Caki2 (cell line): ENCODE results near the gene AVP. TPM values are rescaled to one million over a fixed set of nuclear protein-coding genes. Genes with fewer than 3 reads are reported as not detected.
"Not testable (repeated sequence)": the region's sequence is repeated elsewhere in the genome, so short reads cannot be mapped to it uniquely, and the experiment has no call there.

Source experiments
- DNase-seq: peaks from one replicate; pipeline ENCODE4 v3.0.0-alpha.2; 2015; ENCODE audit warnings: low read depth
- in situ Hi-C: cut with HindIII; loops from 2 replicates; pipeline ENCODE4 v1.10.0; 2016; ENCODE audit warnings: low sequenced_read_pairs, low pct_unique_long_range_greater_than_20kb, mixed read lengths
- total RNA-seq: library from RNA; depleted of rRNA; stranded (reverse); fragments of >200 nt; shearing (Covaris generic); gene quantifications from 2 replicates; pipeline ENCODE4 v1.2.3, GENCODE V29; 2014; ENCODE audit warnings: low replicate concordance

AVP gene
- total RNA-seq, 1 experiment from 2014 or later, result not detected

GRCh38 chr20:3070725-3071124, 13.8 kb downstream of the AVP start:
- in situ Hi-C loops, result no loop called here
- DNase-seq, result no peak

DNA sequence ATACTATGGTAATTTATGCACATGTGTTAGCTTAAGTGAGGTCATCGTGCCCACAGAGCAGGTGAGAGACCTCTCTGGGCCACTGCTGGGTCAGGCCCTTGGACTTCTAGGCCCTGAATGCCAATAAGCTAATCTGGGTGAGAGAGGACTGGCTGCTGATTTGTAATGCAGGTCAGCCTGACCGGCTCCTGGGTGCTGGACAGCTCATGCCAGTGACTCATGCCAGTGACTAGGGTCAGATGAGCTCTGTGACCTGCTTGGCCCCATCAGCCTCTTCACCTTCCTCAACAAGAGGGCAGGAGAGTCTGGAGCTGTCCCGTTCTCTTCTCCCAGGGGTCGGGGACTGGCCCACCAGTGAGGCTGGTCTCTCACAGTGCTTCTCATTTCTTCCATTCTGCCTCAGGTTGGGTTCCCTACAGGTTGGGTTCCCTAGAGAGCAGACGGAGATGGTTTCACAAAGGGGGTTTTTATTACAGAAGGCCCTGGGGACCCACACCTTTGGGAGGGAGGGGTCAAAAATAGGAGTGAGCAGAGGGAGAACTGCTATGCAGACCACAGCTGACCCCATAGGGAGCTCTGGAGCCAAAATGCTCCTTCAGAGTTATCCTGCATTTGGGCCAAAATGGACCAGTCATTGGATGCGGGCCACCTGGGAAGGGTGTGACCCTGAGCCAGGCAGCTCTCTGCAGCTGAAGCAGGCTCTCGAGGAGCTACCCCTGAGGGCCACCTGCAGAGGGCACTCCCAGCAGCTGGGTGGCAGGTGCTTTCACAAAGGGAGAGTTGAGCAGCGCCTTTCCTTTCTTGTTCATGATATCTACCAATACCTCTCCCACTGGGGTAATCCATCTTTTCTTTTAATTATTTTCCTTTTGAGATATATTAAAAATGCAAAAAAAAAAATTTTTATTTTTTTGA, 15.3 kb downstream of the AVP start:
- DNase-seq, result peak; percentile 70
- in situ Hi-C loops, result no loop called here

DNA sequence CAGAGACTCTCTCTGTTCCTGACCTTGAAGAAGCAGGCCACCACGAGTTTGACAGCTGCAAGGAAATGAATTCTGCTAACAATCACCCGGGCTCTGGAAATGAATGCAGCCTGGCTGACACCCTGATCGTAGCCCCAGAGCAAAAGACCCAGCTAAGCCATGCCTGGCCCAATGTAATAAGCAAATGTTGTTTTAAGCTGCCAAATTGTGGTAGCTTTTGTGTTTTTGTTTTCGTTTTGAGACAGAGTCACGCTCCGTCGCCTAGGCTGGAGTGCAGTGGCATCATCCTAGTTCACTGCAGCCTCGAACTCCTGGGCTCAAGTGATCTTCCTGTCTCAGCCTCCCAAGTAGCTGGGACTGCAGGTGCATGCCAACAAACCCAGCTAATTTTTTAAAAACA, 16.4 kb downstream of the AVP start:
- no peak for DNase-seq
- in situ Hi-C loops, result no loop called here

DNA sequence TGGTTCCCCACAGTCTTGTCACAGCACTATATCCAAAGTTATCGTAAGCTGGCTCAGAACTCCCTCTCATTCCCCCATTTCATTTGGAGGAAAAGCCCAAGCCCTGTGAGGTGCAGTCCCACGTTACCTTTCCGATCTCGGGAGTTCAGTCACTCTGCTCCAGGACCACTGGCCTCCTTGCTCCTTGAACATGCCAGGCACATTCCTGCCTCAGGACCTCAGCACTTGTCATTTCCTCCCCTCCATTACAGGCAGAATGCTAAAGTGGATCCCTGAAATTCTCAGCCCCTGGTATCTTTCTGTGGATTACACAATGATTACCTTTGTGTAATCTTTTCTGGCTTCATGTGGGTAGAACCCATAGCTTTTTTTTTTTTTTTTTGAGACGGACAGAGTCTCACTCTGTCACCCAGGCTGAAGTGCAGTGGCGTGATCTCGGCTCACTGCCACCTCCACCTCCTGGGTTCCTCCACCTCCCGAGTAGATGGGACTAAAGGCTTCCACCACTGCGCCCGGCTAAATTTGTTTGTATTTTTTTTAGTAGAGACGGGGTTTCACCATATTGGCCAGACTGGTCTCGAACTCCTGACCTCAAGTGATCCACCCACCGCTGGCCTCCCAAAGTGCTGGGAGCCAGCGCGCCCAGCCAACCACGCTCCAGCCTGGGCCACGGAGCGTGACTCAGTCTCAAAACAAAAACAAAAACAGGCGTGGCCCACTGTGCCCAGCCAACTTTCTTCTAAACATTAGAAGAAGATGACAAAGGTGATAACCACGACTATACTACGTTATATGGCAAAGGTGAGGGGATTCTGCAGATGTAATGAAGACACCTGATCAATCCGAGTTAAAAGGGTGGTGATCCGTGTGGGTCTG, 17.1 kb downstream of the AVP start:
- peak; percentile 84 for DNase-seq
- in situ Hi-C loops, result no loop called here

- in situ Hi-C loops, DNase-seq: not testable (repeated sequence)
Measured at GRCh38 chr20:3064119-3064518, 20.4 kb downstream of the AVP start.

GRCh38 chr20:3059489-3059888, 25.0 kb downstream of the AVP start:
- no peak for DNase-seq
- in situ Hi-C loops, result no loop called here

DNA sequence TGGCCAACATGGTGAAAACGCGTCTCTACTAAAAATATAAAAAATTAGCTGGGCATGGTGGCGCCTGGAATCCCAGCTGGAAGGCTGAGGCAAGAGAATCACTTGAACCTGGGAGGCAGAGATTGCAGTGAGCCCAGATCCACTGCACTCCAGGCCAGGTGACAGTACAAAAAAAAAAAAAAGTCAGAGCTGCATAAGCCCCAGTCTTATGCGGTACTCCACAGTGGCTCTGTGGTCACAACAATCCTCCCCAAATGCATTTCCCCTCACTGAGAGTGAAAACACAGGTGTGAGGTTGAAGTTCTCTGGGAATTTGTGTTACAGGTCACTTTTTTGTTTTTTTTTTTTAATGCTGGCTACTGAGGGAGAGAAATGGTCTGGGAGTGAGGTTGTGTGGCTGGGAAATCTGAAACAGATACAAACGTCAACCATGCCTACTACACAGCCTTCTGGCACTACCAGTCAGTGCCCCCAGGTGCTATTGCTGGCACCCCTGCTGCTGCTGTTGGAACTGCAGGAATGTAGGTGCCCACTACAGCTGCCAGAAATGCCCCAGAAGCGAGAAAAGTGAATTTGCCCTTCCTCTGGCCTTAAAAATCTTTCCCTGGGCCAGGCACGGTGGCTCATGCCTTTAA, 33.0 kb downstream of the AVP start:
- in situ Hi-C loops, result no loop called here
- DNase-seq, result no peak

- DNase-seq, result no peak
- in situ Hi-C loops, result no loop called here
Measured at GRCh38 chr20:3047486-3048419, 36.8 kb downstream of the AVP start.

DNA sequence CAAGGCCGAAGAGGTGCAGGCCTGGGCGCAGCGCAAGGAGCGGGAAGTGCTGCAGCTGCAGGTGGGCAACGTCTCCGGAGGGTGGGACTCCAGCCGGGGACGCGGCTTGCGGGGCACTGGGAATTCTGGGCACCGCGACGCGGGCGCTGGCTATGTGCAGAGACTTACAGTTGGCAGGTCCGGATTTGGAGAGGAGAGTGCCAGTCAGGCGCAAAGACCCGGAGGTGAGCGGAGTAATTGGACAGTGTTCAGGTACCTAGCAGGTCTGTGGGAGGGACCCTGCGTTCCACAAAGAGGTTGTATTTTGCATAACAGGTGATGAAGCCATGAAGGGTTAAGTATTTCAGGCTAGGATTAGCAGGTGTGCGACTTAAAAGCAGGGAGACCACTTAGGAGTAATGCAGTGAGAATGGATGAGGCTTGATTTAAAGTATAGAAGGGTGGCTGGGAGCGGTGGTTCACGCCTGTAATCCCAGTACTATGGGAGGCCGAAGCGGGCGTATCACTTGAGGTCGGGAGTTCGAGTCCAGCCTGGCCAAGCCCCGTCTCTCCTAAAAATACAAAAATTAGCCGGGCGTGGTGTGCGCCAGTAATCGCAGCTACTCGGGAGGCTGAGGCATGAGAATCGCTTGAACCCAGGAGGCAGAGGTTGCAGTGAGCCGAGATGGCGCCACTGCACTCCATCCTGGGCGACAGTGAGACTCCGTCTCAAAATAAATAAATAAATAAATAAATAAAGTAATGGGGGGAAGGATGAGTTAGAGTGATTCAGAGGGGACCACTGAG, 37.7 kb downstream of the AVP start:
- DNase-seq, result no peak
- in situ Hi-C loops, result no loop called here

DNA sequence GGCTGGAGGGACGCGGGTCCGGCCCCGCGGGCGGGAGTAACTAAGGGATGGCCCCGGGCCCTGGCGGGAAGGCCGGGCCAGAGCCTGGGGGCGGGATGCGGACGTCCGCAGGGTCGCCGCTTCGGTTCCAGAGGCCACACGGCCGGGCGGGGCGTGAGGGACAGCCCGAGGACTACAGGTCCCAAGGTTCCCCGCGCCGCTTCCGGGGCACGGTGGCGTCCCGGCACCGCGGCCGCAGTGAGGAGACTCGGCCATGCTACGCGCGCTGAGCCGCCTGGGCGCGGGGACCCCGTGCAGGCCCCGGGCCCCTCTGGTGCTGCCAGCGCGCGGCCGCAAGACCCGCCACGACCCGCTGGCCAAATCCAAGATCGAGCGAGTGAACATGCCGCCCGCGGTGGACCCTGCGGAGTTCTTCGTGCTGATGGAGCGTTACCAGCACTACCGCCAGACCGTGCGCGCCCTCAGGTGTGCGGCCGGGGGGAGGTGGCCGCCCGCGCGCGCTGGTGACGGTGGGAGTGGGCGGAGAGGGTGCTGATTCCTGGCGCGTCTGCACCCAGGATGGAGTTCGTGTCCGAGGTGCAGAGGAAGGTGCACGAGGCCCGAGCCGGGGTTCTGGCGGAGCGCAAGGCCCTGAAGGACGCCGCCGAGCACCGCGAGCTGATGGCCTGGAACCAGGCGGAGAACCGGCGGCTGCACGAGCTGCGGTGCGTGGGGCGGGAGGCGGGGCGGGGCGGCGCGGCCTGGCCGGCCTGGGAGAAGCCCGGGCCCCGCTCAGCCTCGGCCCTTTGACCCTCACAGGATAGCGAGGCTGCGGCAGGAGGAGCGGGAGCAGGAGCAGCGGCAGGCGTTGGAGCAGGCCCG, 38.5 kb downstream of the AVP start, which contains the start of gene MRPS26:
Gene MRPS26 (plus strand): TSS at position 237 of the 861 bp plus-strand sequence. CDS start 17 bp downstream, at position 254.
- in situ Hi-C loops, result no loop called here
- DNase-seq, result peak; percentile 93

DNA sequence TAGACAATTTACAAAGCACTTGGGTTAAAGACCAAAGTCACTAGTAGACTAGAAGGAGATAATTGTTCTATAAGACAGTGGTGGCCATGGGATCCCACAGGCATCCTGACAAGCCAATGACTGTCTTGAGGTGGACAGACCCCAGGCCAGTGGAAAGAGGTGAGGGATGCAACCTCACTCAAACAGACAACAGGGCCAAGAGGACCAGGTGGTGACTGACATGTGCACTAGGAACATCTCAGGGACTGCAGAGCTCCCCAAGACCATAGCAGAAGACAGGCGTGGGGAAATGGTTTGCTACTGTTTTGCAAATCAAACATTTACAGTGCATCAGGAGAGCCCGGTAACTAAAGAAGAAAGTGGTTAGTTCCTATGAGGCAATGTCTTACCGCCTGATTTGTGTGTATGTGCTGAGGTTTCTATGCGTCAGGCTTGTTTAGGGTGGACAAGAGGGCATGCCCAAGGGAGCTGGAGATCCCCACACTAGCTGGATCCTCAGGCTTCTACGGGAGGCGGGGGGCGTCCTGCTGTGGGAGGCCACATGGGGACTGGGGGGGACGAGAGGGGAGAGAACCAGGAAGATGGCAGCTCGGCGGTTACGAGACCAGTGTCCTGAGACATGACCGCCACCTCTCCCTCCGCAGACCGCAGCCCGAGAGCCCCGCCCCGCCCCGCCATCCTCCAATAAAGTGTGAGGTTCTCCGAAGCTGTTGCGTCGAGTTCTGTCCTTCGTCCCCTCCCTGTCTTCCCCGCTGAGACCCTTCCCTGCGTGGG, 39.3 kb downstream of the AVP start:
- DNase-seq, result no peak
- in situ Hi-C loops, result no loop called here

DNA sequence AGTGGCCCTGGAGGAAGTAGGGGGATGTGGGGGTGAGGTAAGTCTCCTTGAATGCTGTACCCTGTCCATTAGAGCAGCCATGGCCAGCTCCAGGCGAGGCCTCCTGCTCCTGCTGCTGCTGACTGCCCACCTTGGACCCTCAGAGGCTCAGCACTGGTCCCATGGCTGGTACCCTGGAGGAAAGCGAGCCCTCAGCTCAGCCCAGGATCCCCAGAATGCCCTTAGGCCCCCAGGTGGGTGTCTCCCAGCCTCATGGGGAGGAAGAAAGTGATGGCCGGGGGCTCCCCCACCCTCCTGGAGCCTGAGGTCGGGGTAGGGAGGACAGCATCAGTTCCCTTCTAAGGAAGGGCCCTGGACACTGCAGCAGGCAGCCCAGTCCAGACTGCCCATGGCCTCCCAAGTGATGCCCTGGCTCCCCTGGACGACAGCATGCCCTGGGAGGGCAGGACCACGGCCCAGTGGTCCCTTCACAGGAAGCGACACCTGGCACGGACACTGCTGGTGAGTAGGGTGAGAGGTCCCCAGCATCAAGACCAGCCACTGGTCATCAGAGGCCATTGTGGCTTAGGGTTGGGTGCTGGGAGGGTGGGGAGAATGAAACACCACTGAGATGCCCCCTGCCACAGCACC, 40.1 kb downstream of the AVP start:
- DNase-seq, result no peak
- in situ Hi-C loops, result no loop called here

DNA sequence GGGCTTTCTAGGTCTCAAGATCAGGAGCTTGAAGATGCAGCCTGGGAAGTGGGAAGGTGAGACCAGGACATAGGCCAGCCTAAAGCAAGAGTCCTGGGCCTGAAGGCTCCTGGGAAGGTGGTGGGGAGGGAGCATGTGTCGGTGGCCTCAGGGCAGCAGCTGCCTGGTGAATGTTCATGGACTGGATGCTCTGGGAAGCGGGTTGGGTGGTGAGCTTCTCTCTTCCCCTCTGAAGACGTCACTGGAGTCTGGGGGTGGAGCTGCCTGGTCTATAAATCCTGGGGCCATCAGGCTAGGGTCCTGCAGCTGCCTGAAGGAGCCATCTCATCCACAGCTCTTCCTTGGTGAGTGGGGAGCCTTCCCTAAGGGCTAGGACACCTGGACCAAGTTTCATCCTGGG, 41.2 kb downstream of the AVP start, which contains the start of gene GNRH2:
Gene GNRH2 (plus strand): TSS at position 301 of the 400 bp plus-strand sequence. CDS start 793 bp downstream, outside the sequence.
- in situ Hi-C loops, result no loop called here
- no peak for DNase-seq

- in situ Hi-C loops, result no loop called here
- DNase-seq, result no peak
Measured at GRCh38 chr20:3042625-3043024, 41.9 kb downstream of the AVP start.

GRCh38 chr20:3041854-3042409, 42.6 kb downstream of the AVP start:
- DNase-seq, result no peak
- in situ Hi-C loops, result no loop called here
